K562 (cell line): Measurements from ENCODE around the gene ACBD6. TPM values are rescaled to one million over a fixed set of nuclear protein-coding genes. Genes with fewer than 3 reads are reported as not detected.

ENCODE experiments used
- ATAC-seq: fragments of 200-7000 bp; cut with Tn5 transposase; 3 replicates; pipeline ENCODE4 v1.9.1; 2020; ENCODE audit warnings: moderate library complexity
- BruUV-seq: library from RNA; stranded (reverse); fragments of 400-500 nt; replicated peaks from 2 replicates; lab custom pipeline; 2021; lab: Mats Ljungman, UMichigan
- CTCF ChIA-PET: fragments of 300-600 bp; formaldehyde crosslinking; extraction: SDS; loops from one replicate; lab custom pipeline; 2021; ENCODE audit warnings: low intra/inter-chr PET ratio; lab: Yijun Ruan, JAX
- POLR2A ChIA-PET: fragments of 300-600, 350-650 bp; sonication (Branson Sonifier 250); formaldehyde crosslinking; extraction: SDS; loops from one replicate; lab custom pipeline; 2021; ENCODE audit warnings: antibody characterized with exemption, inconsistent platforms; lab: Yijun Ruan, JAX
- DNase-seq, 4 experiments: peaks; one replicate each; pipeline versions ENCODE4 v3.0.0 to v3.0.0-alpha.2; 2011 to 2018; ENCODE audit warnings: low spot score in 3 of 4, mixed read lengths in 3 of 4; ENCODE audit errors: extremely low read depth in 1 of 4
- FAIRE-seq: peaks from 2 replicates; lab custom pipeline; 2011; peaks lifted over from hg19 to GRCh38; lab: Jason Lieb, UNC
- H2AFZ ChIP-seq: 2 replicates; pipeline ENCODE4 v1.6.0; 2011; ENCODE audit warnings: low read depth, low read length, control low read depth, inconsistent platforms
- H3K27ac ChIP-seq: fragments of 200-600 bp; 3 replicates; pipeline ENCODE4 v1.8.0; 2011; ENCODE audit warnings: low read depth, mild to moderate bottlenecking, control low read depth, inconsistent platforms, low read length, moderate library complexity, mixed read lengths; ENCODE audit errors: extremely low read depth
- H3K27me3 ChIP-seq, 2 experiments: fragments of 300-600 bp in 1 of 2; 2 replicates in 1 of 2; 3 replicates in 1 of 2; pipeline versions ENCODE4 v1.6.0 to v1.8.0; 2011; ENCODE audit warnings: inconsistent platforms in 2 of 2, low read length in 2 of 2, mild to moderate bottlenecking in 1 of 2, mixed read lengths in 1 of 2, moderate library complexity in 1 of 2; ENCODE audit not compliant: control insufficient read depth in 2 of 2, insufficient read depth in 2 of 2
- H3K36me3 ChIP-seq: fragments of 300-600 bp; 3 replicates; pipeline ENCODE4 v1.8.0; 2011; ENCODE audit warnings: mild to moderate bottlenecking, low read length, inconsistent platforms; ENCODE audit not compliant: control insufficient read depth, insufficient read depth
- H3K4me1 ChIP-seq, 2 experiments: fragments of 200-600 bp in 1 of 2; replicated peaks in 1 of 2; 2 replicates in 1 of 2; 3 replicates in 1 of 2; pipeline versions ENCODE4 v1.5.1 to v1.8.0; 2011; ENCODE audit warnings: inconsistent platforms in 2 of 2, low read length in 2 of 2, mild to moderate bottlenecking in 1 of 2, mixed read lengths in 1 of 2, moderate library complexity in 1 of 2; ENCODE audit not compliant: control insufficient read depth in 2 of 2, insufficient read depth in 2 of 2
- H3K4me2 ChIP-seq: 2 replicates; pipeline ENCODE4 v1.6.1; 2011; ENCODE audit warnings: low read length, control low read depth, inconsistent platforms, mixed read lengths; ENCODE audit not compliant: insufficient read depth
- H3K4me3 ChIP-seq: fragments of 200-600 bp; sonication (generic), shearing (Covaris generic); 2 replicates; pipeline ENCODE4 v1.5.1; 2016; ENCODE audit warnings: control low read depth, inconsistent platforms
- H3K79me2 ChIP-seq: fragments of 200-600 bp; 3 replicates; pipeline ENCODE4 v1.8.0; 2011; ENCODE audit warnings: low read length, inconsistent platforms; ENCODE audit not compliant: control insufficient read depth, insufficient read depth
- H3K9ac ChIP-seq, 2 experiments: 2 replicates each; pipeline versions ENCODE4 v1.6.0 to v1.6.1; 2011; ENCODE audit warnings: low read depth in 2 of 2, low read length in 2 of 2, control low read depth in 1 of 2, inconsistent platforms in 1 of 2, mild to moderate bottlenecking in 1 of 2, mixed read lengths in 1 of 2; ENCODE audit not compliant: insufficient read depth in 1 of 2
- H3K9me1 ChIP-seq: one replicate; pipeline ENCODE4 v1.6.0; 2011; ENCODE audit warnings: inconsistent platforms, mild to moderate bottlenecking, low read length, moderate library complexity; ENCODE audit not compliant: control insufficient read depth, insufficient read depth
- H3K9me3 ChIP-seq: replicated peaks from 2 replicates; pipeline ENCODE4 v1.5.1; 2011; ENCODE audit warnings: low read depth, low read length, inconsistent platforms; ENCODE audit not compliant: control insufficient read depth, insufficient read depth
- H4K20me1 ChIP-seq: replicated peaks from 2 replicates; pipeline ENCODE4 v1.6.1; 2011; ENCODE audit warnings: low read length, inconsistent platforms, mixed read lengths; ENCODE audit not compliant: control insufficient read depth, insufficient read depth
- CREB3L1 ChIP-seq: fragments of 450-650 bp; IDR thresholded peaks from 2 replicates; pipeline ENCODE4 v1.6.1; 2014; ENCODE audit warnings: low read depth, mild to moderate bottlenecking, moderate library complexity, borderline replicate concordance
- HBP1 ChIP-seq: fragments of 450-650 bp; formaldehyde crosslinking; IDR thresholded peaks from 2 replicates; pipeline ENCODE4 v1.4.0; 2022; ENCODE audit warnings: missing genetic modification characterization
- HDGF ChIP-seq: fragments of 450-650 bp; IDR thresholded peaks from 2 replicates; pipeline ENCODE4 v1.6.1; 2016
- HMGN3 ChIP-seq: IDR thresholded peaks from 2 replicates; pipeline ENCODE4 v1.6.1; 2011; ENCODE audit warnings: borderline replicate concordance, low read depth, mild to moderate bottlenecking, mixed read lengths, low read length; ENCODE audit not compliant: insufficient read length; ENCODE audit errors: extremely low read depth
- MCM5 ChIP-seq: fragments of 450-650 bp; IDR thresholded peaks from 2 replicates; pipeline ENCODE4 v1.6.1; 2016; ENCODE audit warnings: low read depth
- POLR2AphosphoS2 ChIP-seq: IDR thresholded peaks from 2 replicates; pipeline ENCODE4 v1.6.1; 2012; ENCODE audit warnings: low read length, improper control_type of control experiment
- RBM25 ChIP-seq: fragments of 200-400 bp; formaldehyde crosslinking; IDR thresholded peaks from 2 replicates; pipeline ENCODE4 v1.6.1; 2018; ENCODE audit warnings: low read length, low read depth, moderate library complexity; ENCODE audit not compliant: severe bottlenecking
- RBM34 ChIP-seq: fragments of 200-400 bp; formaldehyde crosslinking; IDR thresholded peaks from 2 replicates; pipeline ENCODE4 v1.6.1; 2018; ENCODE audit warnings: low read length, borderline replicate concordance; ENCODE audit not compliant: insufficient read depth
- SAFB ChIP-seq: fragments of 200-400 bp; formaldehyde crosslinking; IDR thresholded peaks from 2 replicates; pipeline ENCODE4 v1.6.1; 2017; ENCODE audit warnings: low read depth, low read length, borderline replicate concordance
- SMARCE1 ChIP-seq: fragments of 450-650 bp; IDR thresholded peaks from 2 replicates; pipeline ENCODE4 v1.7.1; 2016; ENCODE audit warnings: mild to moderate bottlenecking
- TEAD1 ChIP-seq, 2 experiments: fragments of 450-650 bp in 1 of 2; sonication (generic) in 1 of 2; formaldehyde crosslinking; IDR thresholded peaks; 2 replicates each; pipeline versions ENCODE4 v1.4.0 to v1.8.0; 2020 to 2022; ENCODE audit warnings: mild to moderate bottlenecking in 2 of 2, missing genetic modification reagents in 1 of 2
- TFAP4 ChIP-seq: sonication (generic); formaldehyde crosslinking; IDR thresholded peaks from 2 replicates; pipeline ENCODE4 v1.8.0; 2022; ENCODE audit warnings: missing genetic modification reagents, mild to moderate bottlenecking, moderate library complexity, borderline replicate concordance
- ZBTB33 ChIP-seq: sonication (generic); formaldehyde crosslinking; IDR thresholded peaks from 2 replicates; pipeline ENCODE4 v1.8.1; 2023; ENCODE audit warnings: mild to moderate bottlenecking, missing genetic modification reagents
- ZNF384 ChIP-seq: IDR thresholded peaks from 2 replicates; pipeline ENCODE4 v1.6.1; 2012; ENCODE audit warnings: low read depth, low read length, improper control_type of control experiment
- WGBS: fragments of 100-300 bp; shearing (Covaris generic); methylation state at CpG from one replicate; pipeline ENCODE4 v1.1.6; 2016; ENCODE audit warnings: low coverage, mixed read lengths; ENCODE audit not compliant: insufficient coverage; ENCODE audit errors: missing lambda C conversion rate; 5-methylcytosine and 5-hydroxymethylcytosine counted together
- in situ Hi-C: fragments of 300-500 bp; cut with MboI; formaldehyde crosslinking; loops from 4 replicates; pipeline ENCODE4 v1.15.0; 2018; ENCODE audit warnings: inconsistent platforms, mixed read lengths
- intact Hi-C: fragments of 100-400 bp; cut with micrococcal nuclease; formaldehyde crosslinking; loops from 2 replicates; pipeline ENCODE4 v1.14.2; 2022
- polyA plus RNA-seq, 8 experiments: library from polyadenylated mRNA; depleted of rRNA in 4 of 8; stranded (reverse) in 5 of 8; unstranded in 3 of 8; fragments of >200 nt; fragmentation: Nextera tagmentation in 2 of 8; fragmentation: Illumina TruSeq in 1 of 8; extraction: Ambion mirVana in 2 of 8; extraction: Trizol in 1 of 8; gene quantifications; 2 replicates each; pipeline versions ENCODE4 v1.2.1 to v1.2.3, GENCODE V29; 2011 to 2014; ENCODE audit warnings: inconsistent platforms in 1 of 8, missing spikeins in 1 of 8
- total RNA-seq, 7 experiments: library from RNA; depleted of rRNA in 6 of 7; stranded (reverse); fragments of >200 nt in 6 of 7; fragmentation: Illumina TruSeq in 2 of 7; extraction: Trizol in 2 of 7; gene quantifications; 2 replicates each; pipeline versions ENCODE4 v1.2.1 to v1.2.3, GENCODE V29; 2011 to 2021; ENCODE audit warnings: low replicate concordance in 1 of 7

The ACBD6 gene
- total and polyA plus RNA-seq, 9 of the 15 experiments (the other 6 are each of a cell fraction or from before 2014, with no cell fraction given) = 16.9 to 107 (median 77.7) TPM

GRCh38 chr1:180489313-180489712, 13.1 kb downstream of the ACBD6 start (continued):
- TF ChIP-seq ZBTB33 (CRISPR knock-in tag) (no peak), MCM5 (no peak)

GRCh38 chr1:180488661-180489060, 13.7 kb downstream of the ACBD6 start:
- in situ Hi-C loops = loop anchor here (10.0 kb wide), 1 partner anchor 304 kb away; no protein-coding TSS in a partner anchor
- DNase-seq (no peak), FAIRE-seq (no peak)
- Histone ChIP-seq H3K27ac (no peak overlapping the region), H3K36me3 (peaks cover 63% of the 10 kb centered on the region), H2AFZ (no peak overlapping the region), H4K20me1 (no peaks in the 10 kb centered on the region)
- TF ChIP-seq SAFB (no peak), CREB3L1 (no peak), TEAD1 (CRISPR knock-in tag; IDR thresholded peaks at IDR 0.05) (no peak), SMARCE1 (no peak), ZNF384 (no peak), POLR2AphosphoS2 (no peak), HBP1 (CRISPR knock-in tag) (no peak), TFAP4 (CRISPR knock-in tag) (no peak), HMGN3 (no peak), RBM34 (no peak), RBM25 (no peak), HDGF (no peak)
- TF ChIP-seq, all 486 proteins: peak for 0
- WGBS = 57% methylated on average over 2 of the region's 2 CpGs
- Histone ChIP-seq H3K9ac (no peak overlapping the region), H3K4me2 (no peak overlapping the region), H3K27me3 (no peaks in the 10 kb centered on the region), H3K9me1 (no peaks in the 10 kb centered on the region), H3K4me3 (no peak overlapping the region), H3K4me1 (no peaks in the 10 kb centered on the region), H3K79me2 (0 out of 3 replicates have a peak, but pooled peaks cover 4% of the 10 kb centered on the region), H3K9me3 (no peaks in the 10 kb centered on the region)
- intact Hi-C loops = no loop called here
- POLR2A ChIA-PET = interaction anchor here (1.0 to 1.1 kb wide), 2 partner anchors 12 to 14 kb away, joined by 3 to 5 read pairs; partner anchors contain the start of gene ACBD6
- no TSS peak for BruUV-seq
- ATAC-seq = no peak
- CTCF ChIA-PET = no interaction called here
